ENCODE data around the gene RELN.

Gene RELN

GRCh38 chr7:103680161-103681144 lies 309.0 kb downstream of the RELN start:
- DNase-seq (ENCODE audit: low spot score) = peak; percentile 59

GRCh38 chr7:103679151-103680132 lies 310.0 kb downstream of the RELN start:
- no peak for DNase-seq (ENCODE audit: low spot score)

- no peak for DNase-seq (ENCODE audit: low spot score)
These were observed 321.0 kb downstream of the RELN start for GRCh38 chr7:103668279-103668941.

- no peak for DNase-seq (ENCODE audit: low spot score)
These were observed 323.1 kb downstream of the RELN start for GRCh38 chr7:103666326-103666725.

GRCh38 chr7:103664577-103664976 lies 324.9 kb downstream of the RELN start:
- DNase-seq (ENCODE audit: low spot score) = no peak

- DNase-seq (ENCODE audit: low spot score) = no peak
These were observed 328.7 kb downstream of the RELN start for GRCh38 chr7:103660455-103661371.

- no peak for DNase-seq (ENCODE audit: low spot score)
These were observed 331.1 kb downstream of the RELN start for GRCh38 chr7:103658055-103659005.

GRCh38 chr7:103657474-103657894 lies 332.0 kb downstream of the RELN start:
- no peak for DNase-seq (ENCODE audit: low spot score)

- DNase-seq (ENCODE audit: low spot score) = no peak
These were observed 333.2 kb downstream of the RELN start for GRCh38 chr7:103656221-103656620.

GRCh38 chr7:103651593-103652377 lies 337.7 kb downstream of the RELN start:
- no peak for DNase-seq (ENCODE audit: low spot score)

- DNase-seq (ENCODE audit: low spot score) = no peak
These were observed 340.4 kb downstream of the RELN start for GRCh38 chr7:103649052-103649451.

GRCh38 chr7:103648135-103648534 lies 341.3 kb downstream of the RELN start:
- DNase-seq (ENCODE audit: low spot score) = no peak

GRCh38 chr7:103644319-103644718 lies 345.1 kb downstream of the RELN start:
- DNase-seq (ENCODE audit: low spot score) = no peak

- no peak for DNase-seq (ENCODE audit: low spot score)
These were observed 349.3 kb downstream of the RELN start for GRCh38 chr7:103640031-103640779.

- DNase-seq (ENCODE audit: low spot score) = no peak
These were observed 351.7 kb downstream of the RELN start for GRCh38 chr7:103637726-103638125.

GRCh38 chr7:103637094-103637493 lies 352.4 kb downstream of the RELN start:
- DNase-seq (ENCODE audit: low spot score) = no peak

GRCh38 chr7:103636153-103636552 lies 353.3 kb downstream of the RELN start:
- DNase-seq (ENCODE audit: low spot score) = no peak

GRCh38 chr7:103632972-103633371 lies 356.5 kb downstream of the RELN start:
- DNase-seq (ENCODE audit: low spot score) = no peak
